ENCODE measurements around the gene LDLRAD4. TPM values are rescaled to one million over a fixed set of nuclear protein-coding genes. Genes with fewer than 3 reads are reported as not detected.

LDLRAD4 gene
- total and polyA plus RNA-seq, 11 donors, result 10.4 to 44.0 (median 29.6) TPM

- H3K9me3 ChIP-seq, result no peaks in the 10 kb centered on the region
- H3K27me3 ChIP-seq, result no peaks in the 10 kb centered on the region
- ATAC-seq, result no peak
- no peak for TF ChIP-seq CTCF (IDR thresholded peaks at IDR 0.05)
- no peak for TF ChIP-seq POLR2A (IDR thresholded peaks at IDR 0.05)
- DNase-seq, result no peak
- H3K4me3 ChIP-seq, result peak overlapping the region in 6 of 12 donors; percentile 5 to 28 (median 16)
- H3K36me3 ChIP-seq, result peaks cover 0 to 6% (median 0%) of the 10 kb centered on the region in 9 donors
- H3K27ac ChIP-seq, result peak overlapping the region; percentile 56 to 97 (median 80)
- peaks cover 0 to 73% (median 54%) of the 10 kb centered on the region in 12 donors for H3K4me1 ChIP-seq
- intact Hi-C loops (cut with DNase I), result loop anchor here in 7 of 10 donors (2.0 to 10.0 kb wide), 9 partner anchors 34 to 166 kb away; partner anchors contain the start of gene LDLRAD4 (in 3 of the 7)
- 87 to 91% (median 88%) methylated on average over 18 to 19 of the region's 19 CpGs for WGBS, 4 donors
Observed at GRCh38 chr18:13382954-13383827, 164.6 kb downstream of the LDLRAD4 start.

- H3K27me3 ChIP-seq, result no peaks in the 10 kb centered on the region
- no peaks in the 10 kb centered on the region for H3K9me3 ChIP-seq
- peak overlapping the region in 7 of 12 donors; percentile 15 to 75 (median 29) for H3K27ac ChIP-seq
- 84 to 96% (median 92%) methylated on average over 35 to 40 of the region's 40 CpGs for WGBS, 4 donors
- H3K4me3 ChIP-seq, result no peak overlapping the region
- DNase-seq (no peak), ATAC-seq (no peak)
- intact Hi-C loops (cut with DNase I), result loop anchor here in 2 of 10 donors (10.0 kb wide), 2 partner anchors 118 to 128 kb away; no protein-coding TSS in a partner anchor
- peaks cover 0 to 52% (median 32%) of the 10 kb centered on the region in 12 donors for H3K4me1 ChIP-seq
- TF ChIP-seq POLR2A (IDR thresholded peaks at IDR 0.05) (no peak), CTCF (IDR thresholded peaks at IDR 0.05) (no peak)
- H3K36me3 ChIP-seq, result peaks cover 0 to 10% (median 0%) of the 10 kb centered on the region in 9 donors
Observed at GRCh38 chr18:13386891-13387801, 168.6 kb downstream of the LDLRAD4 start.

- H3K9me3 ChIP-seq, result no peaks in the 10 kb centered on the region
- peak overlapping the region in 1 of 12 donors; percentile 6 for H3K4me3 ChIP-seq
- DNase-seq (no peak), ATAC-seq (peak in 2 of 4 donors; percentile 14 to 60)
- TF ChIP-seq POLR2A (IDR thresholded peaks at IDR 0.05) (no peak), CTCF (IDR thresholded peaks at IDR 0.05) (no peak)
- peaks cover 0 to 10% (median 0%) of the 10 kb centered on the region in 9 donors for H3K36me3 ChIP-seq
- peak overlapping the region in 9 of 12 donors; percentile 15 to 75 (median 33) for H3K27ac ChIP-seq
- no peaks in the 10 kb centered on the region for H3K27me3 ChIP-seq
- intact Hi-C loops (cut with DNase I), result loop anchor here in 2 of 10 donors (10.0 kb wide), 2 partner anchors 117 to 127 kb away; no protein-coding TSS in a partner anchor
- H3K4me1 ChIP-seq, result peaks cover 0 to 45% (median 26%) of the 10 kb centered on the region in 12 donors
- 64 to 71% (median 66%) methylated on average over 13 of the region's 13 CpGs for WGBS, 4 donors
Observed at GRCh38 chr18:13387855-13388548, 169.4 kb downstream of the LDLRAD4 start.
